ENCODE results near the gene MEX3D. TPM values are rescaled to one million over a fixed set of nuclear protein-coding genes. Genes with fewer than 3 reads are reported as not detected.

The MEX3D gene
- total RNA-seq, 2 experiments from 2014 or later = 11.9 to 13.6 TPM

GRCh38 chr19:1509602-1510441 lies 58.3 kb downstream of the MEX3D start:
- Histone ChIP-seq H4K20me1 (ENCODE audit: insufficient read depth, low read length) (no peaks in the 10 kb centered on the region), H3K36me3 (ENCODE audit: insufficient read depth, low read length) (no peaks in the 10 kb centered on the region), H3K9me3 (ENCODE audit: low read length) (no peaks in the 10 kb centered on the region), H3K79me2 (ENCODE audit: insufficient read depth, low read depth, low read length) (no peaks in the 10 kb centered on the region), H3K4me2 (ENCODE audit: low read length) (no peak overlapping the region), H3K27ac (ENCODE audit: low read depth, low read length, poor library complexity, severe bottlenecking) (no peak overlapping the region), H3K4me3 (ENCODE audit: low read depth, low read length, poor library complexity, severe bottlenecking) (no peak overlapping the region), H2AFZ (ENCODE audit: low read length) (no peak overlapping the region), H3K9me2 (ENCODE audit: insufficient read depth, low read length) (no peaks in the 10 kb centered on the region), H3K4me1 (ENCODE audit: insufficient read depth, low read length, poor library complexity, severe bottlenecking) (peaks cover 4% of the 10 kb centered on the region)
- CTCF ChIA-PET (ENCODE audit: unreplicated experiment) = no interaction called here
- no peak for DNase-seq (ENCODE audit: low spot score)
- intact Hi-C loops (cut with micrococcal nuclease; ENCODE audit: unreplicated experiment) = no loop called here
- BruUV-seq (replicated peaks) = no TSS peak
- TF ChIP-seq CTCF (conservative IDR thresholded peaks at IDR 0.05; ENCODE audit: low read length) (no peak), EZH2phosphoT487 (IDR thresholded peaks at IDR 0.05; ENCODE audit: borderline replicate concordance, low read depth, low read length) (no peak)
- POLR2A ChIA-PET = interaction anchor here (0.7 kb wide), 1 partner anchor 322 kb away, joined by 5 read pairs; no protein-coding TSS in a partner anchor

- peak overlapping the region; percentile 81 for H3K4me2 ChIP-seq (ENCODE audit: low read length)
Measured at GRCh38 chr19:1508507-1508856, 59.6 kb downstream of the MEX3D start.

More at GRCh38 chr19:1508507-1508856, 59.6 kb downstream of the MEX3D start:
- Histone ChIP-seq H3K9me3 (ENCODE audit: low read length) (no peaks in the 10 kb centered on the region), H3K27ac (ENCODE audit: low read depth, low read length, poor library complexity, severe bottlenecking) (no peak overlapping the region), H3K4me3 (ENCODE audit: low read depth, low read length, poor library complexity, severe bottlenecking) (peak overlapping the region; percentile 68), H3K4me1 (ENCODE audit: insufficient read depth, low read length, poor library complexity, severe bottlenecking) (peaks cover 4% of the 10 kb centered on the region), H3K36me3 (ENCODE audit: insufficient read depth, low read length) (no peaks in the 10 kb centered on the region), H3K9me2 (ENCODE audit: insufficient read depth, low read length) (no peaks in the 10 kb centered on the region), H4K20me1 (ENCODE audit: insufficient read depth, low read length) (no peaks in the 10 kb centered on the region), H2AFZ (ENCODE audit: low read length) (no peak overlapping the region), H3K79me2 (ENCODE audit: insufficient read depth, low read depth, low read length) (no peaks in the 10 kb centered on the region)
- intact Hi-C loops (cut with micrococcal nuclease; ENCODE audit: unreplicated experiment) = no loop called here
- no TSS peak for BruUV-seq (replicated peaks)
- DNase-seq (ENCODE audit: low spot score) = no peak
- TF ChIP-seq CTCF (conservative IDR thresholded peaks at IDR 0.05; ENCODE audit: low read length) (no peak), EZH2phosphoT487 (IDR thresholded peaks at IDR 0.05; ENCODE audit: borderline replicate concordance, low read depth, low read length) (no peak)
- ChIA-PET CTCF (ENCODE audit: unreplicated experiment) (no interaction called here), POLR2A (interaction anchor here (0.5 kb wide), 1 partner anchor 114 kb away, joined by 4 read pairs; no protein-coding TSS in a partner anchor)

Measured in OCI-LY7 (cell line).